NCI-H2029 treated with DMSO at 0.1 percent for 48 hours (cell line): Measurements from ENCODE around the gene C1orf115.
"Not testable (repeated sequence)": the region's sequence is repeated elsewhere in the genome, so short reads cannot be mapped to it uniquely, and the experiment has no call there.

Source experiments
- DNase-seq: peaks from one replicate; lab custom pipeline; 2025; lab: John Stamatoyannopoulos, UW

The C1orf115 gene

GRCh38 chr1:220726634-220727033 lies 36.5 kb downstream of the C1orf115 start:
- no peak for DNase-seq

- no peak for DNase-seq
These were observed 37.4 kb downstream of the C1orf115 start for GRCh38 chr1:220727519-220727918.

GRCh38 chr1:220730486-220730885 lies 40.3 kb downstream of the C1orf115 start:
- no peak for DNase-seq

GRCh38 chr1:220732137-220732536 lies 42.0 kb downstream of the C1orf115 start:
- DNase-seq, result no peak

GRCh38 chr1:220732621-220733020 lies 42.5 kb downstream of the C1orf115 start:
- no peak for DNase-seq

GRCh38 chr1:220733086-220733601 lies 43.0 kb downstream of the C1orf115 start:
- DNase-seq, result peak; percentile 58

GRCh38 chr1:220734571-220735326 lies 44.6 kb downstream of the C1orf115 start:
- no peak for DNase-seq

GRCh38 chr1:220736283-220736682 lies 46.1 kb downstream of the C1orf115 start:
- not testable (repeated sequence) for DNase-seq

GRCh38 chr1:220741349-220741748 lies 51.2 kb downstream of the C1orf115 start:
- no peak for DNase-seq

GRCh38 chr1:220741825-220742224 lies 51.7 kb downstream of the C1orf115 start:
- DNase-seq, result no peak

GRCh38 chr1:220742520-220742919 lies 52.4 kb downstream of the C1orf115 start:
- no peak for DNase-seq

- no peak for DNase-seq
These were observed 56.7 kb downstream of the C1orf115 start for GRCh38 chr1:220746851-220747250.

GRCh38 chr1:220747437-220748088 lies 57.4 kb downstream of the C1orf115 start:
- DNase-seq, result no peak

- no peak for DNase-seq
These were observed 58.1 kb downstream of the C1orf115 start, which contains the start of gene MTARC2 for GRCh38 chr1:220748089-220748934. MTARC2 (plus strand) TSS chr1:220748322; CDS start chr1:220748532, 210 bp downstream.
